ENCODE data around the gene IL33. TPM values are rescaled to one million over a fixed set of nuclear protein-coding genes. Genes with fewer than 3 reads are reported as not detected.

Gene IL33
- total RNA-seq, 4 donors from 2014 or later, result 6.9 to 152 (median 60.0) TPM

DNA sequence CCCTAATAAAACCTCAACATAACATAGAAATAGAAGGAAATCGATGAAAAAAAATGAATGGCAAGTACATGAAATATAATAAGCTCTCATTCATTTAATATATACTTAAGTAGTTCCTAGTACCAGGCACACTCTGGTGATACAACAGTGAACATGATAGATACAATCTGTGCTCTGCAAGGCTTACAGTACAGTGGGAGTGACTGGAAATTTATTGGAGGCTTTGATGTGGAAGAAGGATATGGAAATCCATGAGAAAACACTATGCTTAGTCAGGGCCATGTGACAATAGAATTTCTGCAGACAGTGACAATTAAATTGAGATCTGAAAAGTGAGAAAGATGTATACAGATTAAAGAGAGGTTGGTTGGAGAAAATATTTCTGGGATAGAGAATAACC, 32.0 kb upstream of the IL33 start:
- TF ChIP-seq, protein P1, sequence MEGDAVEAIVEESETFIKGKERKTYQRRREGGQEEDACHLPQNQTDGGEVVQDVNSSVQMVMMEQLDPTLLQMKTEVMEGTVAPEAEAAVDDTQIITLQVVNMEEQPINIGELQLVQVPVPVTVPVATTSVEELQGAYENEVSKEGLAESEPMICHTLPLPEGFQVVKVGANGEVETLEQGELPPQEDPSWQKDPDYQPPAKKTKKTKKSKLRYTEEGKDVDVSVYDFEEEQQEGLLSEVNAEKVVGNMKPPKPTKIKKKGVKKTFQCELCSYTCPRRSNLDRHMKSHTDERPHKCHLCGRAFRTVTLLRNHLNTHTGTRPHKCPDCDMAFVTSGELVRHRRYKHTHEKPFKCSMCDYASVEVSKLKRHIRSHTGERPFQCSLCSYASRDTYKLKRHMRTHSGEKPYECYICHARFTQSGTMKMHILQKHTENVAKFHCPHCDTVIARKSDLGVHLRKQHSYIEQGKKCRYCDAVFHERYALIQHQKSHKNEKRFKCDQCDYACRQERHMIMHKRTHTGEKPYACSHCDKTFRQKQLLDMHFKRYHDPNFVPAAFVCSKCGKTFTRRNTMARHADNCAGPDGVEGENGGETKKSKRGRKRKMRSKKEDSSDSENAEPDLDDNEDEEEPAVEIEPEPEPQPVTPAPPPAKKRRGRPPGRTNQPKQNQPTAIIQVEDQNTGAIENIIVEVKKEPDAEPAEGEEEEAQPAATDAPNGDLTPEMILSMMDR (IDR thresholded peaks at IDR 0.05), result no peak
- no peak for TF ChIP-seq POLR2A (IDR thresholded peaks at IDR 0.05)
- Histone ChIP-seq H3K27ac (no peak overlapping the region), H3K4me3 (no peak overlapping the region), H3K27me3 (no peaks in the 10 kb centered on the region), H3K4me1 (no peaks in the 10 kb centered on the region), H3K36me3 (no peaks in the 10 kb centered on the region), H3K9me3 (no peaks in the 10 kb centered on the region)
- intact Hi-C loops (cut with DNase I; ENCODE audit: low total_unique reads), result no loop called here
- no peak for DNase-seq

DNA sequence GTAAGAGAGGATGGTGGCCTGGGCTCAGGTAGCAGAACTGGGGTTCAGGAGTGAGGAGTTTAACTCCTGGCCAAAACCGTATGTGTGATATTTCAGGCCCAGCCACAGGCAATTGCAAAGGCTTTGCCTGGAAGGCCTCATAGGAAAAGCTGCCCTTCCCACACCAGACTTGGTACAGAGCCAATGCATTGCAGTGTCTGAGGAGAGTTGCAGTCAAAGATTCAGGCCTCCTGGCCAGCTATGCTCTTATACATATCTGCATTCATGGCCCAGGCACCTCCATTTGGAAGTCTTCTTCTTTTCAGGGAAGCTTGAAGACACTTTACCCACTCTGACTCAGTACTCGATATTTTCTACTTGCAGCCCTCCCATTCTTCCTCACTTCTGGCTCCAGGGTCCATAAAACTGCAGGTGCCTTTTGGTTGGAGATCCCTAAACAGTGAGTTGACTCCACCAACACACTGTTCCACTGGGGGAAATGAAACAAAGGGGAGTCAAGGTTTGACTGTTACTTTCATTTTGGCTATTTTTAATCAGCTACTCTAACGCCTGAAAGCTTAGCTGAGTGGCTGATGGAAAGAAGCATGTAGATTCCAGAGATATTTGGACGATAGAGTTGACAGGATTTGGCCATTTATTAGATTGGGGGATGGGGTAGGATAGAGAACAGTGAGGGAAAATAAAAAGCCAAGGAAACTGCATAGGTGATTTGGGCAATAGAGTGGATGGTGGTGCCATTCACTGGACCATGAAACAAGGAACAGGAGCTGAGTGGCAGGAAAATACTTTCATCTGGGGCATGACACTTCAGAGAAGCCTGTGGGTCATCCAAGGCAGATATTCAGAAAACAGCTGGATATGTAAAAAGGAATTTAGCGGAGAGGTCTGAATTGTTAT, 30.6 kb upstream of the IL33 start:
- H3K4me3 ChIP-seq, result no peak overlapping the region
- no peaks in the 10 kb centered on the region for H3K27me3 ChIP-seq
- H3K4me1 ChIP-seq, result no peaks in the 10 kb centered on the region
- TF ChIP-seq POLR2A (IDR thresholded peaks at IDR 0.05), result no peak
- TF ChIP-seq, protein P1 (IDR thresholded peaks at IDR 0.05), result no peak
- intact Hi-C loops (cut with DNase I; ENCODE audit: low total_unique reads), result no loop called here
- no peaks in the 10 kb centered on the region for H3K36me3 ChIP-seq
- DNase-seq, result peak; percentile 19 to 46
- H3K27ac ChIP-seq, result no peak overlapping the region
- H3K9me3 ChIP-seq, result no peaks in the 10 kb centered on the region

DNA sequence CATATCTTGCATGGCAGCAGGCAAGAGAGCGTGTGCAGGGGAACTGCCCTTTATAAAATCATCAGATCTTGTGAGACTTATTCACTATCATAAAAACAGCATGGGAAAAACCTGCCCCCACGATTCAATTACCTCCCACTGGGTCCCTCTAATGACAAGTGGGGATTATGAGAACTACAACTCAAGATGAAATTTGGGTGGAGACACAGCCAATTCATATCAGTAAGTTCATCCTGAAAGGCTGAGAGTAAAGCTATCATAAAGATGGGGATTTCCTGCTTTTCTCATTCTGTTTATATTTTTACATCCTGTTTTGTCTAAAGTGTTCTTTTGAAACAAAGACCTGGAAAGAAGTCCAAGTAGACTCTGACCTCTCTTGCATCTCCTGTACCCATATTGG, 28.9 kb upstream of the IL33 start:
- H3K4me1 ChIP-seq, result no peaks in the 10 kb centered on the region
- DNase-seq, result no peak
- intact Hi-C loops (cut with DNase I; ENCODE audit: low total_unique reads), result no loop called here
- H3K27me3 ChIP-seq, result no peaks in the 10 kb centered on the region
- H3K9me3 ChIP-seq, result no peaks in the 10 kb centered on the region
- TF ChIP-seq, protein P1 (IDR thresholded peaks at IDR 0.05), result no peak
- no peak for TF ChIP-seq POLR2A (IDR thresholded peaks at IDR 0.05)
- H3K27ac ChIP-seq, result no peak overlapping the region
- no peak overlapping the region for H3K4me3 ChIP-seq
- H3K36me3 ChIP-seq, result no peaks in the 10 kb centered on the region

DNA sequence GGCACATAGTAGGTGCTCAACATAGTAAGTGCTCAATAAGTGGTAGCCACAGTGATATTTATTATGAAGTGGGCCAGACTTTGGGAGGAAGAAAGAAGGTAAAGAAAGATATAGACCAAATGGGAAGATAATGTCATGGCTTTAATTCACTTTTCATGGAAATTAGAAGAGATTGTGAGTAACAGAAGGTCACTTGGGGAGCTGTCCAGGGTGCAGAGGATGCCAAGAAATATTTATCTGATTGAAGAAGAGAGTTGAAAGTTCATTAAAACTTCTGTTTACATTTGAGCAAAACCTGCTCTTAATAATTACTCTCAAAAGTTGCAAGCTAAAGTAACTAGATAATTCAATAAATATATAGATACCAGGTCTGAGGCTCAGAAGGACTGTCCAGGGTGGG, 28.3 kb upstream of the IL33 start:
- intact Hi-C loops (cut with DNase I; ENCODE audit: low total_unique reads), result no loop called here
- TF ChIP-seq, protein P1 (IDR thresholded peaks at IDR 0.05), result no peak
- no peak for TF ChIP-seq POLR2A (IDR thresholded peaks at IDR 0.05)
- Histone ChIP-seq H3K4me3 (no peak overlapping the region), H3K4me1 (no peaks in the 10 kb centered on the region), H3K27me3 (no peaks in the 10 kb centered on the region), H3K27ac (no peak overlapping the region), H3K9me3 (no peaks in the 10 kb centered on the region), H3K36me3 (no peaks in the 10 kb centered on the region)
- DNase-seq, result no peak

DNA sequence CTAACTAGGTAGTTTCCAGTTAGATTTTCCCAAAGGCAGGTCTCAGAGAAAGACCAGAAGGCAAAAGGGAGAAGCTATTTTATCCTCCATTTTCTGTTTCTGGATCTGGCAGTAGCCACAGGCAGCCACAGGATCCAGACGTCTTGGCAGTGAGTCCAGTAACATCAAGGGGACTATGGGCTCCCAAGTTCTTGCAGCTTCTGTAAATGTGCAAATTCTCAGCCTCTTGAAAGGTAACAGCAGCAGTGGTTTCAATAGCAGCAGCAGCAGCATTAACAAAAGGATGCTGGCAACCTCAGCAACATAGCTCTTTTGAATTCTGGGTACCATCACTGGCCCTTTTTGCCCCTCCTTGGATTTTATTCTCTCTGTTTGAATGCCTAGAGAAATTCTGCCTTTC, 27.1 kb upstream of the IL33 start:
- Histone ChIP-seq H3K4me1 (no peaks in the 10 kb centered on the region), H3K4me3 (no peak overlapping the region), H3K9me3 (no peaks in the 10 kb centered on the region), H3K27me3 (no peaks in the 10 kb centered on the region), H3K36me3 (no peaks in the 10 kb centered on the region), H3K27ac (no peak overlapping the region)
- no peak for DNase-seq
- intact Hi-C loops (cut with DNase I; ENCODE audit: low total_unique reads), result no loop called here
- TF ChIP-seq POLR2A (IDR thresholded peaks at IDR 0.05), result no peak
- TF ChIP-seq, protein P1 (IDR thresholded peaks at IDR 0.05), result no peak

Measured in uterus (tissue), 4 donors.